D721Med (cell line): Measurements from ENCODE around the gene PLCB1.

ENCODE experiments used
- DNase-seq: peaks from one replicate; pipeline ENCODE4 v3.0.0; 2011; ENCODE audit warnings: low spot score; ENCODE audit not compliant: insufficient read length
- FAIRE-seq: peaks from 2 replicates; lab custom pipeline; 2011; peaks lifted over from hg19 to GRCh38; lab: Jason Lieb, UNC
- CTCF ChIP-seq: IDR thresholded peaks from 2 replicates; pipeline ENCODE4 v1.5.1; 2012; ENCODE audit warnings: mild to moderate bottlenecking, control low read depth; ENCODE audit not compliant: insufficient read depth; ENCODE audit errors: missing control alignments

The PLCB1 gene

GRCh38 chr20:8778387-8778786 is 646.3 kb downstream of the PLCB1 start:
- DNase-seq (no peak), FAIRE-seq (no peak)
- no peak for TF ChIP-seq CTCF

- FAIRE-seq, result no peak
- TF ChIP-seq CTCF, result no peak
- DNase-seq, result no peak
These were observed 648.8 kb downstream of the PLCB1 start for GRCh38 chr20:8780915-8781314.

GRCh38 chr20:8782804-8783203 is 650.7 kb downstream of the PLCB1 start:
- FAIRE-seq (no peak), DNase-seq (no peak)
- TF ChIP-seq CTCF, result no peak

- TF ChIP-seq CTCF, result no peak
- DNase-seq (no peak), FAIRE-seq (no peak)
These were observed 651.7 kb downstream of the PLCB1 start for GRCh38 chr20:8783734-8784133.

GRCh38 chr20:8786383-8786782 is 654.3 kb downstream of the PLCB1 start:
- no peak for TF ChIP-seq CTCF
- DNase-seq (no peak), FAIRE-seq (no peak)

- DNase-seq (no peak), FAIRE-seq (no peak)
These were observed 655.0 kb downstream of the PLCB1 start for GRCh38 chr20:8787090-8787489.

GRCh38 chr20:8788275-8788674 is 656.2 kb downstream of the PLCB1 start:
- DNase-seq, result no peak
- no peak for TF ChIP-seq CTCF
- FAIRE-seq, result no peak

More at GRCh38 chr20:8787090-8787489, 655.0 kb downstream of the PLCB1 start:
- no peak for TF ChIP-seq CTCF
